ENCODE results near the gene PAMR1. TPM values are rescaled to one million over a fixed set of nuclear protein-coding genes. Genes with fewer than 3 reads are reported as not detected.

Gene PAMR1
- total and polyA plus RNA-seq, 2 donors (not counting 3 experiments of a cell fraction or from before 2014, with no cell fraction given), result not detected

- H3K9ac ChIP-seq (replicated peaks; ENCODE audit: extremely low read depth, insufficient read depth, low read length), result no peak overlapping the region
- H3K9me1 ChIP-seq (replicated peaks; ENCODE audit: control insufficient read depth, extremely low read depth, insufficient read depth, low read length), result peaks cover 2% of the 10 kb centered on the region
- H3K4me1 ChIP-seq (ENCODE audit: control insufficient read depth, extremely low read depth, insufficient read depth, low read length), result no peaks in the 10 kb centered on the region
- H2AFZ ChIP-seq (ENCODE audit: low read depth, low read length), result no peak overlapping the region
- TF ChIP-seq POLR2A (IDR thresholded peaks at IDR 0.05; ENCODE audit: low read depth, low read length) (no peak), POLR2AphosphoS5 (IDR thresholded peaks at IDR 0.05; ENCODE audit: insufficient read depth, low read depth, low read length) (no peak), MAX (IDR thresholded peaks at IDR 0.05; ENCODE audit: insufficient read depth, insufficient read length) (no peak), JUN (IDR thresholded peaks at IDR 0.05; ENCODE audit: borderline replicate concordance, insufficient read depth, insufficient read length, low read depth) (no peak), GATA2 (IDR thresholded peaks at IDR 0.05; ENCODE audit: insufficient read depth, insufficient read length, low read depth, low read length) (no peak), MYC (IDR thresholded peaks at IDR 0.05; ENCODE audit: low read depth, low read length) (no peak), EZH2 (IDR thresholded peaks at IDR 0.05; ENCODE audit: borderline replicate concordance, low read depth, low read length, severe bottlenecking) (no peak), FOS (IDR thresholded peaks at IDR 0.05; ENCODE audit: borderline replicate concordance, insufficient read depth, low read length) (no peak)
- intact Hi-C loops (cut with micrococcal nuclease), result no loop called here
- H3K27me3 ChIP-seq (ENCODE audit: control insufficient read depth in 2 of 2, insufficient read depth in 2 of 2, low read length in 2 of 2), result no peaks in the 10 kb centered on the region
- ChIA-PET POLR2A (no interaction called here), CTCF (no interaction called here)
- H3K27ac ChIP-seq (ENCODE audit: insufficient read depth, low read depth, low read length), result no peak overlapping the region
- no peak overlapping the region for H3K4me3 ChIP-seq (replicated peaks in 1 of 3; ENCODE audit: insufficient read depth in 1 of 3, low read depth in 1 of 3, low read length in 3 of 3)
- H4K20me1 ChIP-seq (replicated peaks; ENCODE audit: control insufficient read depth, extremely low read depth, insufficient read depth, low read length), result no peaks in the 10 kb centered on the region
- BruUV-seq (replicated peaks), result no TSS peak
- no peak overlapping the region for H3K4me2 ChIP-seq (ENCODE audit: insufficient read depth, low read length)
- no peaks in the 10 kb centered on the region for H3K9me3 ChIP-seq (replicated peaks; ENCODE audit: control insufficient read depth, insufficient read depth, low read length)
- no peaks in the 10 kb centered on the region for H3K36me3 ChIP-seq (ENCODE audit: control insufficient read depth in 2 of 2, extremely low read depth in 1 of 2, insufficient read depth in 2 of 2, low read length in 2 of 2)
- DNase-seq (ENCODE audit: low read depth, low spot score), result no peak
- dilution Hi-C loops (cut with MboI; ENCODE audit: extremely low pct_ligation_motif_present, low sequenced_read_pairs), result no loop called here
- no peaks in the 10 kb centered on the region for H3K79me2 ChIP-seq (ENCODE audit: control insufficient read depth, insufficient read depth, low read length)
- no peak for FAIRE-seq
Observed at GRCh38 chr11:35550374-35551036, 25.1 kb upstream of the PAMR1 start.

- intact Hi-C loops (cut with micrococcal nuclease), result no loop called here
- CTCF ChIA-PET, result no interaction called here
- FAIRE-seq, result no peak
Observed at GRCh38 chr11:35549787-35550186, 24.4 kb upstream of the PAMR1 start.

More at GRCh38 chr11:35549787-35550186, 24.4 kb upstream of the PAMR1 start:
- dilution Hi-C loops (cut with MboI; ENCODE audit: extremely low pct_ligation_motif_present, low sequenced_read_pairs), result no loop called here
- Histone ChIP-seq H3K9me1 (replicated peaks; ENCODE audit: control insufficient read depth, extremely low read depth, insufficient read depth, low read length) (no peaks in the 10 kb centered on the region), H3K36me3 (ENCODE audit: control insufficient read depth in 2 of 2, extremely low read depth in 1 of 2, insufficient read depth in 2 of 2, low read length in 2 of 2) (no peaks in the 10 kb centered on the region), H3K27ac (ENCODE audit: insufficient read depth, low read depth, low read length) (no peak overlapping the region), H3K4me1 (ENCODE audit: control insufficient read depth, extremely low read depth, insufficient read depth, low read length) (no peaks in the 10 kb centered on the region), H3K9me3 (replicated peaks; ENCODE audit: control insufficient read depth, insufficient read depth, low read length) (no peaks in the 10 kb centered on the region), H3K9ac (replicated peaks; ENCODE audit: extremely low read depth, insufficient read depth, low read length) (no peak overlapping the region), H4K20me1 (replicated peaks; ENCODE audit: control insufficient read depth, extremely low read depth, insufficient read depth, low read length) (no peaks in the 10 kb centered on the region), H3K4me3 (replicated peaks in 1 of 3; ENCODE audit: insufficient read depth in 1 of 3, low read depth in 1 of 3, low read length in 3 of 3) (no peak overlapping the region), H3K4me2 (ENCODE audit: insufficient read depth, low read length) (no peak overlapping the region), H2AFZ (ENCODE audit: low read depth, low read length) (no peak overlapping the region), H3K79me2 (ENCODE audit: control insufficient read depth, insufficient read depth, low read length) (no peaks in the 10 kb centered on the region), H3K27me3 (ENCODE audit: control insufficient read depth in 2 of 2, insufficient read depth in 2 of 2, low read length in 2 of 2) (no peaks in the 10 kb centered on the region)
- POLR2A ChIA-PET, result no interaction called here
- no TSS peak for BruUV-seq (replicated peaks)
- TF ChIP-seq MAX (IDR thresholded peaks at IDR 0.05; ENCODE audit: insufficient read depth, insufficient read length), result no peak
- TF ChIP-seq JUN (IDR thresholded peaks at IDR 0.05; ENCODE audit: borderline replicate concordance, insufficient read depth, insufficient read length, low read depth), result no peak
- no peak for TF ChIP-seq GATA2 (IDR thresholded peaks at IDR 0.05; ENCODE audit: insufficient read depth, insufficient read length, low read depth, low read length)
- TF ChIP-seq EZH2 (IDR thresholded peaks at IDR 0.05; ENCODE audit: borderline replicate concordance, low read depth, low read length, severe bottlenecking), result no peak
- no peak for TF ChIP-seq POLR2AphosphoS5 (IDR thresholded peaks at IDR 0.05; ENCODE audit: insufficient read depth, low read depth, low read length)
- TF ChIP-seq MYC (IDR thresholded peaks at IDR 0.05; ENCODE audit: low read depth, low read length), result no peak
- no peak for TF ChIP-seq FOS (IDR thresholded peaks at IDR 0.05; ENCODE audit: borderline replicate concordance, insufficient read depth, low read length)
- no peak for TF ChIP-seq POLR2A (IDR thresholded peaks at IDR 0.05; ENCODE audit: low read depth, low read length)
- no peak for TF ChIP-seq CTCF (IDR thresholded peaks at IDR 0.05; ENCODE audit: extremely low read depth in 1 of 2, insufficient read depth in 1 of 2, low read depth in 1 of 2, low read length in 2 of 2)
- DNase-seq (ENCODE audit: low read depth, low spot score), result no peak
